DND-41 (cell line): ENCODE data around the gene PSMC3.

ENCODE experiments used
- ATAC-seq: fragments of 200-7000 bp; cut with Tn5 transposase; 3 replicates; pipeline ENCODE4 v1.9.1; 2021; ENCODE audit warnings: low read depth; ENCODE audit not compliant: insufficient read depth
- DNase-seq: peaks from one replicate; pipeline ENCODE4 v3.0.0-alpha.2; 2020
- H2AFZ ChIP-seq: 2 replicates; pipeline ENCODE4 v1.6.0; 2012; ENCODE audit warnings: low read depth, low read length
- H3K27ac ChIP-seq: 2 replicates; pipeline ENCODE4 v1.5.1; 2012; ENCODE audit warnings: low read length, inconsistent platforms
- H3K27me3 ChIP-seq: fragments of 200-600 bp; sonication (generic); 2 replicates; pipeline ENCODE4 v1.6.0; 2012; ENCODE audit warnings: low read length, mild to moderate bottlenecking, inconsistent platforms; ENCODE audit not compliant: insufficient read depth, poor library complexity
- H3K36me3 ChIP-seq: 2 replicates; pipeline ENCODE4 v1.5.1; 2012; ENCODE audit warnings: low read length, inconsistent platforms; ENCODE audit not compliant: insufficient read depth
- H3K4me1 ChIP-seq: 2 replicates; pipeline ENCODE4 v1.5.1; 2012; ENCODE audit warnings: mild to moderate bottlenecking, low read length; ENCODE audit not compliant: insufficient read depth
- H3K4me2 ChIP-seq: 2 replicates; pipeline ENCODE4 v1.6.0; 2012; ENCODE audit warnings: mild to moderate bottlenecking, moderate library complexity, low read length, inconsistent platforms; ENCODE audit not compliant: insufficient read depth
- H3K4me3 ChIP-seq, 2 experiments: fragments of 200-600 bp in 1 of 2; shearing (Covaris generic) in 1 of 2; 2 replicates each; pipeline ENCODE4 v1.5.1; 2012 to 2016; ENCODE audit warnings: inconsistent platforms in 2 of 2, low read length in 2 of 2, mild to moderate bottlenecking in 2 of 2, low read depth in 1 of 2, moderate library complexity in 1 of 2
- H3K79me2 ChIP-seq: 2 replicates; pipeline ENCODE4 v1.6.0; 2012; ENCODE audit warnings: low read length, inconsistent platforms; ENCODE audit not compliant: insufficient read depth
- H3K9ac ChIP-seq: 2 replicates; pipeline ENCODE4 v1.6.0; 2012; ENCODE audit warnings: low read depth, mild to moderate bottlenecking, inconsistent platforms, low read length, moderate library complexity
- H3K9me3 ChIP-seq: 2 replicates; pipeline ENCODE4 v1.5.1; 2012; ENCODE audit warnings: low read length, moderate library complexity, mild to moderate bottlenecking, inconsistent platforms; ENCODE audit not compliant: insufficient read depth, severe bottlenecking
- H4K20me1 ChIP-seq: 2 replicates; pipeline ENCODE4 v1.6.0; 2012; ENCODE audit warnings: low read length; ENCODE audit not compliant: insufficient read depth
- EZH2 ChIP-seq: IDR thresholded peaks from 3 replicates; pipeline ENCODE4 v1.6.1; 2012; ENCODE audit warnings: borderline replicate concordance, low read depth, mild to moderate bottlenecking, moderate library complexity, low read length, inconsistent platforms; ENCODE audit not compliant: severe bottlenecking
- TF ChIP-seq, protein P1 (sequence below): IDR thresholded peaks from 2 replicates; pipeline ENCODE4 v1.5.1; 2012; ENCODE audit warnings: borderline replicate concordance, low read length, moderate library complexity, mild to moderate bottlenecking; ENCODE audit not compliant: poor library complexity, severe bottlenecking; ENCODE audit errors: extremely low read depth

PSMC3 gene

DNA sequence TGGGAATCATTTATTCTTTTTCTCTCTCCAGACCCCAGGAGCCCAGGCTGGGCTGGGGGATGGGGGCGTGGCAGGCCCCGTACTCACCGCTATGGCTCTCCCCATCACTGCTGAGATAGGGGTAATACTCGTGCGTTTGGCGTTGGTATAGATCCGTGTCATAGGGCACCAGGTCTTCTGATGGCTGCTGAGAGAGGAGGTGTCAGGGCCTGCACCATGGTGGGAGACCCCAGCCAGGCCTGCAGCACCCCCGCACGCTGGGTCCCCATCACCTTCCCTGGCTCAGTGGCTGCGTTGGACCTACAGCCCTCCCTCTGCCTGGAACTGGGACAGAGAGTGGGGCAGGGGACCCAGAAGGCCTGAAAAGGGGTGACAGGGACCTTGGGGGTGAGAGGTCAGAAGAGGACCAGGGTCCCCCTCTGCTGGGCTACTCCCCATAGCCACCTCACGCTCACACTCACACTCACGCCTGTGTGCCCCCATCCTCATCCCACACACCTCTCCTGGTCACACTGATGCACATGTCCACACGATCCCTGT, 50.6 kb downstream of the PSMC3 start:
- ATAC-seq = no peak
- Histone ChIP-seq H3K9me3 (no peaks in the 10 kb centered on the region), H2AFZ (no peak overlapping the region), H3K27me3 (no peaks in the 10 kb centered on the region), H3K79me2 (no peaks in the 10 kb centered on the region), H3K9ac (no peak overlapping the region), H3K4me1 (no peaks in the 10 kb centered on the region), H4K20me1 (no peaks in the 10 kb centered on the region), H3K4me2 (no peak overlapping the region), H3K36me3 (no peaks in the 10 kb centered on the region), H3K27ac (no peak overlapping the region), H3K4me3 (no peak overlapping the region)
- TF ChIP-seq, protein P1, sequence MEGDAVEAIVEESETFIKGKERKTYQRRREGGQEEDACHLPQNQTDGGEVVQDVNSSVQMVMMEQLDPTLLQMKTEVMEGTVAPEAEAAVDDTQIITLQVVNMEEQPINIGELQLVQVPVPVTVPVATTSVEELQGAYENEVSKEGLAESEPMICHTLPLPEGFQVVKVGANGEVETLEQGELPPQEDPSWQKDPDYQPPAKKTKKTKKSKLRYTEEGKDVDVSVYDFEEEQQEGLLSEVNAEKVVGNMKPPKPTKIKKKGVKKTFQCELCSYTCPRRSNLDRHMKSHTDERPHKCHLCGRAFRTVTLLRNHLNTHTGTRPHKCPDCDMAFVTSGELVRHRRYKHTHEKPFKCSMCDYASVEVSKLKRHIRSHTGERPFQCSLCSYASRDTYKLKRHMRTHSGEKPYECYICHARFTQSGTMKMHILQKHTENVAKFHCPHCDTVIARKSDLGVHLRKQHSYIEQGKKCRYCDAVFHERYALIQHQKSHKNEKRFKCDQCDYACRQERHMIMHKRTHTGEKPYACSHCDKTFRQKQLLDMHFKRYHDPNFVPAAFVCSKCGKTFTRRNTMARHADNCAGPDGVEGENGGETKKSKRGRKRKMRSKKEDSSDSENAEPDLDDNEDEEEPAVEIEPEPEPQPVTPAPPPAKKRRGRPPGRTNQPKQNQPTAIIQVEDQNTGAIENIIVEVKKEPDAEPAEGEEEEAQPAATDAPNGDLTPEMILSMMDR = no peak
- no peak for TF ChIP-seq EZH2
- DNase-seq = no peak

DNA sequence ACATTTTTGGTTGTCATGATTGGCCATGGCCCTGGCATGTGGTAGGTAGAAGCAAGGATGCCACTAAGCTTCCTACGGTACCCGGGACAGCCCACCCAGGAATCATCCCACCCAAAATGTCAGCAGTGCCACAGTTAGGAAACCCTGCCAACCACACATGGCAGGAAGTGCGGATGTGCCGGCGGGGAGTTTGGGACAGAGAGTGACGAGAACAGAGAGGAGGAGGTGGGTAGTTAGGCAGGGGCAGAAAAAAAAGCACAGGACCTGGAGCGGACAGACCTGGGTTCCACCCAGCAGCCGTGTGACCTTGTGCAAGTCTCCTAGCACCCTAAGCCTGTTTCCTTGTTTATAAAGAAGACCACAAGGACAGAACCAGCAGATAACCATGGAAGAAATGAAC, 51.2 kb downstream of the PSMC3 start:
- H3K36me3 ChIP-seq = no peaks in the 10 kb centered on the region
- H3K9me3 ChIP-seq = no peaks in the 10 kb centered on the region
- no peaks in the 10 kb centered on the region for H3K79me2 ChIP-seq
- H2AFZ ChIP-seq = no peak overlapping the region
- H3K4me1 ChIP-seq = no peaks in the 10 kb centered on the region
- no peak for TF ChIP-seq EZH2
- TF ChIP-seq, protein P1 = no peak
- ATAC-seq = no peak
- H3K27me3 ChIP-seq = no peaks in the 10 kb centered on the region
- no peak overlapping the region for H3K4me3 ChIP-seq
- no peak overlapping the region for H3K27ac ChIP-seq
- H4K20me1 ChIP-seq = no peaks in the 10 kb centered on the region
- no peak overlapping the region for H3K9ac ChIP-seq
- H3K4me2 ChIP-seq = no peak overlapping the region
- DNase-seq = no peak

DNA sequence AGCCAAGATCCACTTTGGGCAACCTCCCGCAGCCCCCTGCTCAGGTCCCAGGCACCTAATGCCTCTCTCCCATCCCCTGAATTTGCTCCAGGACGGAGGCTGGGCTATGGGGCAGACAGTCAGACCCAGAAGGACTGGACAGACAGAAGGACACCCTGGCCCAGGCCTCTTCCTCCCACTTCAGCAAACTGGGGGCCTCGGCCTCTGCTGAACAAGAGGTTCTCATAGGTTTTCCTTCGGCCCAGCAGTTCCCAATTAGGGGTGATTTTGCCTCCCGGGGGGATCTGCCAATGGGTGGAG, 51.6 kb downstream of the PSMC3 start:
- Histone ChIP-seq H2AFZ (no peak overlapping the region), H3K27me3 (no peaks in the 10 kb centered on the region), H3K27ac (no peak overlapping the region), H3K79me2 (no peaks in the 10 kb centered on the region), H3K9me3 (no peaks in the 10 kb centered on the region), H3K4me3 (no peak overlapping the region), H3K4me1 (no peaks in the 10 kb centered on the region), H4K20me1 (no peaks in the 10 kb centered on the region), H3K36me3 (no peaks in the 10 kb centered on the region), H3K9ac (no peak overlapping the region), H3K4me2 (no peak overlapping the region)
- TF ChIP-seq, protein P1 = no peak
- TF ChIP-seq EZH2 = no peak
- ATAC-seq (no peak), DNase-seq (no peak)
